Measurements from ENCODE around the gene PLCB4.

PLCB4 gene

DNA sequence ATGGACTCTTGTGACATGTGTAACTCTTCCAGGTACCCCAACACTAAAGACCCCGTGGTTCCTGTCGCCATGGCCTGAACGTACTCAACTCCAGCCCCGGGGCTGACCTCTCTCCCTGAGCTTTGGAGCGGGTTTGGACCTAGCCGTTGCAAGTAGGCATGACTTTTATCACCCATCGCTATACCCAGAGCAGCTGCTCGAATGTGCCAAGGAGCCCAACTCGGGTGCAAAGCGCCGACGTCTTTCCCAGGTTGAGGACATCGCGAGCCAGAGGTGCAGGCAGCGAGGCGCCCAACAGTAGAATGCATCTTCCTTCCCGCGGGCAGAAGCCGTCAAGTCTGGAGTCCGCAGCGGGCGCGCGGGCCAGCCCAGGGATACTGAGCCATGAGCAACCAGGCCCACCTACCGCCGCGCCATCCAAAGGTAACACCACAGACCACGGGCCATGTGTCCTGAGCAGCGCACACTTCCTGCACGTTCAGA is 439.9 kb downstream of the PLCB4 start:
- Histone ChIP-seq H3K4me1 (ENCODE audit: insufficient read depth, low read length, poor library complexity, severe bottlenecking) (peaks cover 63% of the 10 kb centered on the region), H3K36me3 (ENCODE audit: insufficient read depth, low read length) (no peaks in the 10 kb centered on the region), H4K20me1 (ENCODE audit: insufficient read depth, low read length, poor library complexity, severe bottlenecking) (no peaks in the 10 kb centered on the region), H3K9me3 (ENCODE audit: insufficient read depth, low read depth, low read length) (no peaks in the 10 kb centered on the region), H3K27me3 (ENCODE audit: insufficient read depth, low read length, poor library complexity, severe bottlenecking) (no peaks in the 10 kb centered on the region), H3K4me3 (ENCODE audit: low read length, poor library complexity, severe bottlenecking) (no peak overlapping the region), H3K9me2 (replicated peaks; ENCODE audit: low read depth, low read length) (no peaks in the 10 kb centered on the region), H2AFZ (ENCODE audit: low read length) (no peak overlapping the region), H3K4me2 (ENCODE audit: low read depth, low read length, poor library complexity, severe bottlenecking) (no peak overlapping the region), H3F3A (ENCODE audit: low read depth) (peaks cover 9% of the 10 kb centered on the region), H3K79me2 (ENCODE audit: insufficient read depth, low read length) (peaks cover 42% of the 10 kb centered on the region), H3K9ac (ENCODE audit: low read depth, low read length, poor library complexity, severe bottlenecking) (no peak overlapping the region)
- TF ChIP-seq EZH2phosphoT487 (IDR thresholded peaks at IDR 0.05; ENCODE audit: borderline replicate concordance), result no peak
- TF ChIP-seq CTCF (conservative IDR thresholded peaks at IDR 0.05; ENCODE audit: low read length), result no peak

- Histone ChIP-seq H3K4me2 (ENCODE audit: low read depth, low read length, poor library complexity, severe bottlenecking) (peak overlapping the region; percentile 82), H3K9me2 (replicated peaks; ENCODE audit: low read depth, low read length) (no peaks in the 10 kb centered on the region), H3K9me3 (ENCODE audit: insufficient read depth, low read depth, low read length) (no peaks in the 10 kb centered on the region), H3F3A (ENCODE audit: low read depth) (peaks cover 14% of the 10 kb centered on the region), H3K27me3 (ENCODE audit: insufficient read depth, low read length, poor library complexity, severe bottlenecking) (no peaks in the 10 kb centered on the region), H4K20me1 (ENCODE audit: insufficient read depth, low read length, poor library complexity, severe bottlenecking) (no peaks in the 10 kb centered on the region), H3K4me1 (ENCODE audit: insufficient read depth, low read length, poor library complexity, severe bottlenecking) (peaks cover 64% of the 10 kb centered on the region), H2AFZ (ENCODE audit: low read length) (no peak overlapping the region), H3K79me2 (ENCODE audit: insufficient read depth, low read length) (peaks cover 46% of the 10 kb centered on the region), H3K4me3 (ENCODE audit: low read length, poor library complexity, severe bottlenecking) (no peak overlapping the region), H3K9ac (ENCODE audit: low read depth, low read length, poor library complexity, severe bottlenecking) (peak overlapping the region; percentile 93), H3K36me3 (ENCODE audit: insufficient read depth, low read length) (no peaks in the 10 kb centered on the region)
- no peak for TF ChIP-seq EZH2phosphoT487 (IDR thresholded peaks at IDR 0.05; ENCODE audit: borderline replicate concordance)
Measured at GRCh38 chr20:9509246-9509645, 440.4 kb downstream of the PLCB4 start.

DNA sequence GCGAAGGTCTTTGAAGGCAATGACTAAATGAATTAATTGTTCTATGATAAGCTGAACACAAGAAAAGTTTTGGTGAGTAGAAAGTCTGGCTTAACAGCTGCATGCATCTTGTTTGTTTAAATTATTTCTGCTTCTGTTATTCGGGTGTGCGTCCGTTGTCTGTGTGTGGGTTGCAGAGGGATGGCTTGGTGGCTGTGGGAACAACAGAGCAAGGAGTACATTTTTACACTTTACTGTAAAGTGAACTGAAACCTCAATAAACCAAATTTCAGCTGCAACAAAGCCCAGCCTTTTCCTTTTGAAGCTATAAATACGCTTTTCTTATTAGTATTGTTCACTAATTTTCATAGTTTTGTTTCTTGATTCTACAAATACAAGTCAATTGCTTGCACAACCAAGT is 442.0 kb downstream of the PLCB4 start:
- Histone ChIP-seq H3K4me2 (ENCODE audit: low read depth, low read length, poor library complexity, severe bottlenecking) (peak overlapping the region; percentile 82), H3K4me3 (ENCODE audit: low read length, poor library complexity, severe bottlenecking) (peak overlapping the region; percentile 80), H3K9me3 (ENCODE audit: insufficient read depth, low read depth, low read length) (no peaks in the 10 kb centered on the region), H3F3A (ENCODE audit: low read depth) (peaks cover 21% of the 10 kb centered on the region), H3K9ac (ENCODE audit: low read depth, low read length, poor library complexity, severe bottlenecking) (peak overlapping the region; percentile 93), H3K79me2 (ENCODE audit: insufficient read depth, low read length) (peaks cover 60% of the 10 kb centered on the region), H3K27me3 (ENCODE audit: insufficient read depth, low read length, poor library complexity, severe bottlenecking) (peaks cover 11% of the 10 kb centered on the region), H3K4me1 (ENCODE audit: insufficient read depth, low read length, poor library complexity, severe bottlenecking) (peaks cover 49% of the 10 kb centered on the region), H2AFZ (ENCODE audit: low read length) (no peak overlapping the region), H3K9me2 (replicated peaks; ENCODE audit: low read depth, low read length) (no peaks in the 10 kb centered on the region), H3K36me3 (ENCODE audit: insufficient read depth, low read length) (no peaks in the 10 kb centered on the region), H4K20me1 (ENCODE audit: insufficient read depth, low read length, poor library complexity, severe bottlenecking) (peaks cover 6% of the 10 kb centered on the region)
- no peak for TF ChIP-seq EZH2phosphoT487 (IDR thresholded peaks at IDR 0.05; ENCODE audit: borderline replicate concordance)

GRCh38 chr20:9514072-9514460 is 445.2 kb downstream of the PLCB4 start:
- Histone ChIP-seq H3K36me3 (ENCODE audit: insufficient read depth, low read length) (peaks cover 23% of the 10 kb centered on the region), H3K9me2 (replicated peaks; ENCODE audit: low read depth, low read length) (no peaks in the 10 kb centered on the region), H3K79me2 (ENCODE audit: insufficient read depth, low read length) (peaks cover 88% of the 10 kb centered on the region), H3K4me2 (ENCODE audit: low read depth, low read length, poor library complexity, severe bottlenecking) (peak overlapping the region; percentile 82), H3K4me3 (ENCODE audit: low read length, poor library complexity, severe bottlenecking) (peak overlapping the region; percentile 80), H3K27me3 (ENCODE audit: insufficient read depth, low read length, poor library complexity, severe bottlenecking) (peaks cover 13% of the 10 kb centered on the region), H2AFZ (ENCODE audit: low read length) (no peak overlapping the region), H3K9ac (ENCODE audit: low read depth, low read length, poor library complexity, severe bottlenecking) (peak overlapping the region; percentile 93), H3K9me3 (ENCODE audit: insufficient read depth, low read depth, low read length) (no peaks in the 10 kb centered on the region), H4K20me1 (ENCODE audit: insufficient read depth, low read length, poor library complexity, severe bottlenecking) (peaks cover 34% of the 10 kb centered on the region), H3K4me1 (ENCODE audit: insufficient read depth, low read length, poor library complexity, severe bottlenecking) (peaks cover 64% of the 10 kb centered on the region), H3F3A (ENCODE audit: low read depth) (peaks cover 21% of the 10 kb centered on the region)
- TF ChIP-seq EZH2phosphoT487 (IDR thresholded peaks at IDR 0.05; ENCODE audit: borderline replicate concordance) (no peak), CTCF (conservative IDR thresholded peaks at IDR 0.05; ENCODE audit: low read length) (no peak)
